SKM-1 treated with dmso at 0.1 percent for 144 hours (cell line): ENCODE results near the gene OOSP4B.
"Not testable (repeated sequence)": the region's sequence is repeated elsewhere in the genome, so short reads cannot be mapped to it uniquely, and the experiment has no call there.

Experiments used
- DNase-seq: peaks from one replicate; lab custom pipeline; 2025; ENCODE audit not compliant: unreplicated experiment; lab: John Stamatoyannopoulos, UW

OOSP4B gene

GRCh38 chr11:60016881-60017280, at the start of gene OOSP4B:
Gene OOSP4B (plus strand): TSS chr11:60017181.
- DNase-seq, result no peak

- DNase-seq, result no peak
Observed at GRCh38 chr11:59967677-59968394, 49.1 kb upstream of the OOSP4B start.

- DNase-seq, result no peak
Observed at GRCh38 chr11:59968395-59968783, 48.6 kb upstream of the OOSP4B start.

- no peak for DNase-seq
Observed at GRCh38 chr11:59973097-59973496, 43.9 kb upstream of the OOSP4B start.

GRCh38 chr11:59981106-59981770, 35.7 kb upstream of the OOSP4B start:
- no peak for DNase-seq

- not testable (repeated sequence) for DNase-seq
Observed at GRCh38 chr11:59982037-59982436, 34.9 kb upstream of the OOSP4B start.

- DNase-seq, result no peak
Observed at GRCh38 chr11:59983212-59983611, 33.8 kb upstream of the OOSP4B start.

GRCh38 chr11:59984368-59984767, 32.6 kb upstream of the OOSP4B start:
- no peak for DNase-seq

- DNase-seq, result no peak
Observed at GRCh38 chr11:59990421-59990820, 26.6 kb upstream of the OOSP4B start.

GRCh38 chr11:59992425-59992824, 24.6 kb upstream of the OOSP4B start:
- peak; percentile 4 for DNase-seq

- DNase-seq, result no peak
Observed at GRCh38 chr11:59997800-59998199, 19.2 kb upstream of the OOSP4B start.

GRCh38 chr11:59999691-60000090, 17.3 kb upstream of the OOSP4B start:
- no peak for DNase-seq

GRCh38 chr11:60003729-60004128, 13.3 kb upstream of the OOSP4B start:
- no peak for DNase-seq

GRCh38 chr11:60005360-60005759, 11.6 kb upstream of the OOSP4B start:
- DNase-seq, result no peak

- no peak for DNase-seq
Observed at GRCh38 chr11:60018058-60018457, 1.1 kb downstream of the OOSP4B start.

- not testable (repeated sequence) for DNase-seq
Observed at GRCh38 chr11:60020376-60020775, 3.4 kb downstream of the OOSP4B start.

GRCh38 chr11:60029015-60029632, 12.1 kb downstream of the OOSP4B start:
- no peak for DNase-seq

- DNase-seq, result no peak
Observed at GRCh38 chr11:60040109-60040508, 23.1 kb downstream of the OOSP4B start, which contains the start of gene OOSP2. Gene OOSP2 (plus strand): TSS chr11:60040409. CDS start chr11:60040460, 51 bp downstream.

- DNase-seq, result not testable (repeated sequence)
Observed at GRCh38 chr11:60050422-60050821, 33.4 kb downstream of the OOSP4B start.

- not testable (repeated sequence) for DNase-seq
Observed at GRCh38 chr11:60050839-60051238, 33.9 kb downstream of the OOSP4B start.

- DNase-seq, result peak; percentile 98
Observed at GRCh38 chr11:60056349-60056969, 39.5 kb downstream of the OOSP4B start, which contains the start of gene MS4A3. Gene MS4A3 (plus strand): TSS chr11:60056665. CDS start chr11:60061161, 4,496 bp downstream.
